ENCODE data around the gene HUS1.
"Not testable (repeated sequence)": the region's sequence is repeated elsewhere in the genome, so short reads cannot be mapped to it uniquely, and the experiment has no call there.

The HUS1 gene

GRCh38 chr7:47991270-47991669 is 11.9 kb upstream of the HUS1 start:
- Histone ChIP-seq H2AFZ (ENCODE audit: low read length) (peak overlapping the region; percentile 88), H3K4me2 (ENCODE audit: low read depth, low read length) (peak overlapping the region; percentile 76), H4K20me1 (ENCODE audit: insufficient read depth, low read length) (no peaks in the 10 kb centered on the region)

GRCh38 chr7:47990592-47990991 is 11.2 kb upstream of the HUS1 start:
- no peak overlapping the region for H3K27ac ChIP-seq (ENCODE audit: low read length)
- H3K4me1 ChIP-seq (ENCODE audit: low read length) = no peaks in the 10 kb centered on the region
- H2AFZ ChIP-seq (ENCODE audit: low read length) = no peak overlapping the region

More at GRCh38 chr7:47991270-47991669, 11.9 kb upstream of the HUS1 start:
- H3K27me3 ChIP-seq (replicated peaks; ENCODE audit: insufficient read depth, low read length) = no peaks in the 10 kb centered on the region
- H3K9ac ChIP-seq (ENCODE audit: low read length) = peak overlapping the region; percentile 63; the same call in 1 of the 2 replicates
- peak overlapping the region; percentile 80 for H3K4me3 ChIP-seq (ENCODE audit: low read length)
- no peaks in the 10 kb centered on the region for H3K9me3 ChIP-seq (replicated peaks; ENCODE audit: insufficient read depth, low read length)
- no peaks in the 10 kb centered on the region for H3K79me2 ChIP-seq (ENCODE audit: low read length)
- H3K4me1 ChIP-seq (ENCODE audit: low read length) = no peaks in the 10 kb centered on the region
- TF ChIP-seq EZH2phosphoT487 (IDR thresholded peaks at IDR 0.05; ENCODE audit: low read length) (no peak), CTCF (IDR thresholded peaks at IDR 0.05; ENCODE audit: low read length) (no peak), EZH2 (optimal IDR thresholded peaks at IDR 0.05; ENCODE audit: low read depth, low read length) (no peak)
- H3K36me3 ChIP-seq (replicated peaks; ENCODE audit: insufficient read depth, low read length) = no peaks in the 10 kb centered on the region
- H3K9me2 ChIP-seq (replicated peaks; ENCODE audit: insufficient read depth, low read length) = no peaks in the 10 kb centered on the region
- H3F3A ChIP-seq (ENCODE audit: insufficient read depth, low read length) = peaks cover 14% of the 10 kb centered on the region
- no peak for DNase-seq
- H3K27ac ChIP-seq (ENCODE audit: low read length) = peak overlapping the region; percentile 73; the same call in 1 of the 2 replicates

GRCh38 chr7:47989607-47990400 is 10.4 kb upstream of the HUS1 start:
- not testable (repeated sequence) for H3K27ac ChIP-seq (ENCODE audit: low read length); H3K4me2 ChIP-seq (ENCODE audit: low read depth, low read length); H4K20me1 ChIP-seq (ENCODE audit: insufficient read depth, low read length); H3K27me3 ChIP-seq (replicated peaks; ENCODE audit: insufficient read depth, low read length); H3K4me1 ChIP-seq (ENCODE audit: low read length); H3K4me3 ChIP-seq (ENCODE audit: low read length); H2AFZ ChIP-seq (ENCODE audit: low read length); H3K9me3 ChIP-seq (replicated peaks; ENCODE audit: insufficient read depth, low read length); DNase-seq; H3K9me2 ChIP-seq (replicated peaks; ENCODE audit: insufficient read depth, low read length); H3K9ac ChIP-seq (ENCODE audit: low read length); H3K79me2 ChIP-seq (ENCODE audit: low read length); H3K36me3 ChIP-seq (replicated peaks; ENCODE audit: insufficient read depth, low read length)
- H3F3A ChIP-seq (ENCODE audit: insufficient read depth, low read length) = peaks cover 14% of the 10 kb centered on the region

More at GRCh38 chr7:47990592-47990991, 11.2 kb upstream of the HUS1 start:
- no peaks in the 10 kb centered on the region for H3K9me2 ChIP-seq (replicated peaks; ENCODE audit: insufficient read depth, low read length)
- no peaks in the 10 kb centered on the region for H3K27me3 ChIP-seq (replicated peaks; ENCODE audit: insufficient read depth, low read length)
- no peaks in the 10 kb centered on the region for H4K20me1 ChIP-seq (ENCODE audit: insufficient read depth, low read length)
- H3K9me3 ChIP-seq (replicated peaks; ENCODE audit: insufficient read depth, low read length) = no peaks in the 10 kb centered on the region
- no peaks in the 10 kb centered on the region for H3K79me2 ChIP-seq (ENCODE audit: low read length)
- H3K4me2 ChIP-seq (ENCODE audit: low read depth, low read length) = no peak overlapping the region
- no peak for DNase-seq
- H3F3A ChIP-seq (ENCODE audit: insufficient read depth, low read length) = peaks cover 14% of the 10 kb centered on the region
- no peak overlapping the region for H3K4me3 ChIP-seq (ENCODE audit: low read length)
- H3K9ac ChIP-seq (ENCODE audit: low read length) = no peak overlapping the region
- no peaks in the 10 kb centered on the region for H3K36me3 ChIP-seq (replicated peaks; ENCODE audit: insufficient read depth, low read length)
- TF ChIP-seq CTCF (IDR thresholded peaks at IDR 0.05; ENCODE audit: low read length) = no peak
- TF ChIP-seq EZH2phosphoT487 (IDR thresholded peaks at IDR 0.05; ENCODE audit: low read length) = no peak
- no peak for TF ChIP-seq EZH2 (optimal IDR thresholded peaks at IDR 0.05; ENCODE audit: low read depth, low read length)
